H1 (cell line): ENCODE data around the gene SH3RF2. TPM values are rescaled to one million over a fixed set of nuclear protein-coding genes. Genes with fewer than 3 reads are reported as not detected.

Experiments
- CTCF ChIA-PET: fragments of 300-600 bp; sonication (Branson Sonifier 250); formaldehyde crosslinking; loops from one replicate; lab custom pipeline; 2021; ENCODE audit not compliant: partially characterized antibody; lab: Charles Lee
- POLR2A ChIA-PET: fragments of 300-600 bp; sonication (Branson Sonifier 250); formaldehyde crosslinking; loops from one replicate; lab custom pipeline; 2021; ENCODE audit warnings: inconsistent platforms; ENCODE audit not compliant: partially characterized antibody; lab: Charles Lee
- DNase-seq, 2 experiments: peaks; one replicate each; pipeline versions ENCODE4 v3.0.0 to v3.0.0-alpha.2; 2010 to 2022; ENCODE audit warnings: low spot score in 2 of 2, low read depth in 1 of 2, mixed read lengths in 1 of 2
- FAIRE-seq: peaks from 2 replicates; lab custom pipeline; 2011; peaks lifted over from hg19 to GRCh38; lab: Jason Lieb, UNC
- H2AFZ ChIP-seq: 2 replicates; pipeline ENCODE4 v1.8.1; 2012; ENCODE audit warnings: low read length, inconsistent platforms
- H2AK5ac ChIP-seq: 2 replicates; pipeline ENCODE4 v1.6.1; 2013; ENCODE audit warnings: low read depth, low read length
- H2BK120ac ChIP-seq: replicated peaks from 2 replicates; pipeline ENCODE3; 2013; ENCODE audit warnings: low read depth, low read length, inconsistent platforms
- H2BK12ac ChIP-seq: 2 replicates; pipeline ENCODE4 v1.6.1; 2013; ENCODE audit warnings: low read depth, low read length
- H2BK15ac ChIP-seq: 2 replicates; pipeline ENCODE4 v1.6.1; 2013; ENCODE audit warnings: low read length
- H2BK20ac ChIP-seq: 2 replicates; pipeline ENCODE4 v1.6.1; 2013; ENCODE audit warnings: low read length
- H2BK5ac ChIP-seq: 2 replicates; pipeline ENCODE4 v1.6.1; 2013; ENCODE audit warnings: low read depth, low read length
- H3K14ac ChIP-seq: 2 replicates; pipeline ENCODE4 v1.6.1; 2013; ENCODE audit warnings: inconsistent platforms; ENCODE audit not compliant: insufficient read length
- H3K18ac ChIP-seq: 2 replicates; pipeline ENCODE4 v1.6.1; 2013; ENCODE audit warnings: low read length; ENCODE audit errors: extremely low read depth
- H3K23ac ChIP-seq: 2 replicates; pipeline ENCODE4 v1.6.1; 2013; ENCODE audit warnings: inconsistent platforms; ENCODE audit not compliant: insufficient read length
- H3K23me2 ChIP-seq: 2 replicates; pipeline ENCODE4 v1.6.1; 2013; ENCODE audit warnings: low read depth, low read length
- H3K27ac ChIP-seq: 2 replicates; pipeline ENCODE4 v1.6.1; 2011; ENCODE audit warnings: low read depth, low read length, inconsistent platforms
- H3K27me3 ChIP-seq, 4 experiments: replicated peaks in 1 of 4; 1 replicate in 1 of 4; 2 replicates in 3 of 4; pipeline versions ENCODE4 v1.6.1 to v1.8.1; 2011 to 2013; ENCODE audit warnings: low read length in 3 of 4, mild to moderate bottlenecking in 3 of 4, inconsistent platforms in 2 of 4, mixed read lengths in 2 of 4, moderate library complexity in 1 of 4; ENCODE audit not compliant: control insufficient read depth in 3 of 4, insufficient read depth in 3 of 4; ENCODE audit errors: extremely low read depth in 1 of 4
- H3K36me3 ChIP-seq, 4 experiments: 2 replicates each; pipeline versions ENCODE4 v1.6.1 to v1.8.1; 2011 to 2013; ENCODE audit warnings: mild to moderate bottlenecking in 4 of 4, low read length in 3 of 4, moderate library complexity in 2 of 4, control low read depth in 1 of 4, inconsistent platforms in 1 of 4; ENCODE audit not compliant: insufficient read depth in 4 of 4, control insufficient read depth in 2 of 4
- H3K4ac ChIP-seq: replicated peaks from 2 replicates; pipeline ENCODE3; 2013; ENCODE audit warnings: low read length, low read depth, mixed read lengths, inconsistent platforms; ENCODE audit not compliant: insufficient read length
- H3K4me1 ChIP-seq, 4 experiments: replicated peaks in 1 of 4; 1 replicate in 1 of 4; 2 replicates in 3 of 4; pipeline versions ENCODE4 v1.6.1 to v1.8.1; 2011 to 2013; ENCODE audit warnings: low read length in 3 of 4, inconsistent platforms in 2 of 4, mixed read lengths in 1 of 4; ENCODE audit not compliant: insufficient read depth in 4 of 4, control insufficient read depth in 3 of 4
- H3K4me2 ChIP-seq, 2 experiments: 2 replicates each; pipeline versions ENCODE4 v1.6.1 to v1.8.1; 2011 to 2013; ENCODE audit warnings: low read depth in 2 of 2, low read length in 2 of 2, control low read depth in 1 of 2, inconsistent platforms in 1 of 2, mild to moderate bottlenecking in 1 of 2; ENCODE audit not compliant: insufficient read depth in 1 of 2
- H3K4me3 ChIP-seq, 4 experiments: fragments of 200-600, 300-600 bp in 1 of 4; sonication (generic), shearing (Covaris generic), sonication (Bioruptor Twin) in 1 of 4; 2 replicates each; pipeline versions ENCODE4 v1.5.1 to v1.8.1; 2011 to 2016; ENCODE audit warnings: low read length in 4 of 4, low read depth in 3 of 4, control low read depth in 2 of 4, inconsistent platforms in 2 of 4, mild to moderate bottlenecking in 2 of 4, mixed read lengths in 1 of 4, moderate library complexity in 1 of 4; ENCODE audit not compliant: insufficient read depth in 2 of 4; ENCODE audit errors: extremely low read depth in 1 of 4
- H3K56ac ChIP-seq: replicated peaks from 2 replicates; pipeline ENCODE3; 2013; ENCODE audit warnings: low read depth, mild to moderate bottlenecking, mixed read lengths, low read length, inconsistent platforms; ENCODE audit not compliant: insufficient read length
- H3K79me1 ChIP-seq: 2 replicates; pipeline ENCODE4 v1.6.1; 2013; ENCODE audit warnings: low read depth, low read length, control low read depth
- H3K79me2 ChIP-seq, 2 experiments: 2 replicates each; pipeline versions ENCODE4 v1.6.1 to v1.8.1; 2012 to 2013; ENCODE audit warnings: low read length in 2 of 2, mild to moderate bottlenecking in 2 of 2, inconsistent platforms in 1 of 2; ENCODE audit not compliant: insufficient read depth in 2 of 2, control insufficient read depth in 1 of 2
- H3K9ac ChIP-seq, 4 experiments: replicated peaks in 1 of 4; 1 replicate in 1 of 4; 2 replicates in 3 of 4; pipeline versions ENCODE4 v1.6.1 to v1.8.1; 2011 to 2013; ENCODE audit warnings: low read depth in 3 of 4, low read length in 3 of 4, control low read depth in 2 of 4, mild to moderate bottlenecking in 2 of 4, moderate library complexity in 2 of 4, inconsistent platforms in 1 of 4; ENCODE audit errors: extremely low read depth in 1 of 4
- H3K9me3 ChIP-seq, 2 experiments: 2 replicates each; pipeline versions ENCODE4 v1.6.1 to v1.8.1; 2012 to 2013; ENCODE audit warnings: mild to moderate bottlenecking in 2 of 2, moderate library complexity in 2 of 2, control low read depth in 1 of 2, inconsistent platforms in 1 of 2, low read depth in 1 of 2, low read length in 1 of 2, mixed read lengths in 1 of 2; ENCODE audit not compliant: insufficient read depth in 2 of 2
- H4K20me1 ChIP-seq, 2 experiments: replicated peaks in 1 of 2; 2 replicates each; pipeline versions ENCODE3 to v1.8.1; 2011 to 2013; ENCODE audit warnings: inconsistent platforms in 2 of 2, low read length in 2 of 2, mild to moderate bottlenecking in 1 of 2; ENCODE audit not compliant: insufficient read depth in 2 of 2, control insufficient read depth in 1 of 2
- H4K5ac ChIP-seq: 2 replicates; pipeline ENCODE4 v1.6.1; 2013; ENCODE audit warnings: low read length, low read depth, mixed read lengths, inconsistent platforms; ENCODE audit not compliant: insufficient read length
- H4K8ac ChIP-seq: 2 replicates; pipeline ENCODE4 v1.8.0; 2013; ENCODE audit warnings: mild to moderate bottlenecking, moderate library complexity, low read length, inconsistent platforms; ENCODE audit not compliant: insufficient read depth; ENCODE audit errors: extremely low read depth
- H4K91ac ChIP-seq: replicated peaks from 2 replicates; pipeline ENCODE3; 2013; ENCODE audit warnings: low read length, mixed read lengths, inconsistent platforms; ENCODE audit not compliant: insufficient read length
- ASH2L ChIP-seq: fragments of 200-600, 300-600 bp; sonication (generic); IDR thresholded peaks from one replicate; pipeline ENCODE4 v1.7.1; 2017; ENCODE audit warnings: low read length
- KDM1A ChIP-seq: fragments of 200-600, 300-600 bp; sonication (generic); IDR thresholded peaks from 2 replicates; pipeline ENCODE4 v1.7.1; 2016; ENCODE audit warnings: mild to moderate bottlenecking, low read length, borderline replicate concordance
- KDM5A ChIP-seq: fragments of 200-600 bp; IDR thresholded peaks from 2 replicates; pipeline ENCODE4 v1.7.1; 2012; ENCODE audit warnings: mild to moderate bottlenecking, low read length, inconsistent platforms, mixed read lengths
- NRF1 ChIP-seq: IDR thresholded peaks from 2 replicates; pipeline ENCODE4 v1.6.1; 2011; ENCODE audit warnings: mild to moderate bottlenecking, low read depth, low read length, improper control_type of control experiment
- POLR2AphosphoS5 ChIP-seq: IDR thresholded peaks from 2 replicates; pipeline ENCODE4 v1.6.1; 2011; ENCODE audit warnings: low read depth, low read length
- POU5F1 ChIP-seq: IDR thresholded peaks from 2 replicates; pipeline ENCODE4 v1.6.1; 2011; ENCODE audit warnings: low read depth, mild to moderate bottlenecking, low read length, moderate library complexity
- RAD21 ChIP-seq, 2 experiments: IDR thresholded peaks in 1 of 2; conservative IDR thresholded peaks in 1 of 2; 2 replicates each; pipeline ENCODE4 v1.6.1; 2011; ENCODE audit warnings: low read depth in 2 of 2, low read length in 2 of 2, improper control_type of control experiment in 1 of 2, inconsistent platforms in 1 of 2, mild to moderate bottlenecking in 1 of 2, moderate library complexity in 1 of 2
- RNF2 ChIP-seq: fragments of 200-900, 300-1000 bp; sonication (generic); IDR thresholded peaks from 2 replicates; pipeline ENCODE4 v1.7.1; 2016; ENCODE audit warnings: borderline replicate concordance, low read depth, mild to moderate bottlenecking, antibody characterized with exemption, low read length; ENCODE audit not compliant: poor library complexity, severe bottlenecking; ENCODE audit errors: missing control alignments
- RXRA ChIP-seq: IDR thresholded peaks from 2 replicates; pipeline ENCODE4 v1.6.1; 2011; ENCODE audit warnings: low read depth, mild to moderate bottlenecking, low read length, moderate library complexity; ENCODE audit not compliant: insufficient read depth
- SP2 ChIP-seq: IDR thresholded peaks from 2 replicates; pipeline ENCODE4 v1.6.1; 2012; ENCODE audit warnings: mild to moderate bottlenecking, low read length, inconsistent platforms
- SUZ12 ChIP-seq: fragments of 200-600 bp; sonication (generic); IDR thresholded peaks from 2 replicates; pipeline ENCODE4 v1.6.1; 2012; ENCODE audit warnings: mild to moderate bottlenecking, inconsistent platforms, low read length, moderate library complexity, mixed read lengths
- WGBS, 2 experiments: shearing (Covaris generic) in 1 of 2; methylation state at CpG; one replicate each; pipeline versions ENCODE4 v1.1.6 to v1.1.7; 2013 to 2015; ENCODE audit warnings: low lambda C conversion rate in 2 of 2, mixed read lengths in 2 of 2, inconsistent platforms in 1 of 2, low coverage in 1 of 2, missing lambda C conversion rate in 1 of 2; ENCODE audit not compliant: insufficient replicate concordance in 2 of 2, insufficient coverage in 1 of 2, insufficient read length in 1 of 2; ENCODE audit errors: extremely low coverage in 1 of 2, missing lambda C conversion rate in 1 of 2; 5-methylcytosine and 5-hydroxymethylcytosine counted together
- polyA plus RNA-seq, 7 experiments: library from polyadenylated mRNA; depleted of rRNA in 3 of 7; stranded (reverse) in 5 of 7; unstranded in 2 of 7; fragments of >200 nt in 5 of 7; fragments of 200-250 nt in 2 of 7; gene quantifications; 1 replicate in 5 of 7; 2 replicates in 1 of 7; 4 replicates in 1 of 7; pipeline versions ENCODE4 v1.2.1 to v1.2.3, GENCODE V29; 2011 to 2013; ENCODE audit warnings: missing spikeins in 2 of 7, mixed read lengths in 2 of 7
- total RNA-seq: library from RNA; stranded (reverse); fragmentation: NEBNext Ultra II Directional; extraction: Animal tissue kit (Norgen Biotek cat#: 25700); gene quantifications from 2 replicates; pipeline ENCODE4 v1.2.1, GENCODE V29; 2021
- TF ChIP-seq, protein P1 (sequence below): IDR thresholded peaks from 2 replicates; pipeline ENCODE4 v1.6.1; 2012; ENCODE audit warnings: low read length, inconsistent platforms

The SH3RF2 gene
- total and polyA plus RNA-seq, 2 of the 8 experiments (the other 6 are each of a cell fraction or from before 2014, with no cell fraction given): 0.80 to 0.95 TPM

DNA sequence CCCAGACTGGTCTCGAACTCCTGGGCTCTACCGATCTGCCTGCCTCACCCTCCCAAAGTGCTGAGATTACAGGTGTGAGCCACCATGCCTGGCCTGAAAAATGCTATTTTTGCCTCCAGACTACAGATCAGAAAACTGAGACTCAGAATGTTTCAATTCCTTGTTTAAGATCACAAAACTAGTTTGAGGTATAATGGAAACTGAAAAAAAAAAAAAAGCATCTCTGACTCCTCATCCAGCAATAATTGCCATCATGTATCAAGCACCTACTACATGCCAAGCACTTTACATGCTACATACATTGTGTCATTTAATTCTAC is 133.4 kb downstream of the SH3RF2 start:
- H3K27ac ChIP-seq: no peak overlapping the region
- no peak overlapping the region for H2BK20ac ChIP-seq
- POLR2A ChIA-PET: interaction anchor here (1.6 kb wide), 1 partner anchor 9 kb away, joined by 3 read pairs; no protein-coding TSS in a partner anchor
- TF ChIP-seq POU5F1 (no peak), SP2 (no peak), RXRA (no peak), RNF2 (no peak), NRF1 (no peak), POLR2AphosphoS5 (no peak), SUZ12 (no peak), ASH2L (no peak), KDM5A (no peak), RAD21 (IDR thresholded peaks at IDR 0.05 in 1 of 2, conservative IDR thresholded peaks at IDR 0.05 in 1 of 2; ENCODE audit: low read depth in 2 of 2, low read length in 2 of 2) (no peak), KDM1A (no peak)
- TF ChIP-seq, protein P1, sequence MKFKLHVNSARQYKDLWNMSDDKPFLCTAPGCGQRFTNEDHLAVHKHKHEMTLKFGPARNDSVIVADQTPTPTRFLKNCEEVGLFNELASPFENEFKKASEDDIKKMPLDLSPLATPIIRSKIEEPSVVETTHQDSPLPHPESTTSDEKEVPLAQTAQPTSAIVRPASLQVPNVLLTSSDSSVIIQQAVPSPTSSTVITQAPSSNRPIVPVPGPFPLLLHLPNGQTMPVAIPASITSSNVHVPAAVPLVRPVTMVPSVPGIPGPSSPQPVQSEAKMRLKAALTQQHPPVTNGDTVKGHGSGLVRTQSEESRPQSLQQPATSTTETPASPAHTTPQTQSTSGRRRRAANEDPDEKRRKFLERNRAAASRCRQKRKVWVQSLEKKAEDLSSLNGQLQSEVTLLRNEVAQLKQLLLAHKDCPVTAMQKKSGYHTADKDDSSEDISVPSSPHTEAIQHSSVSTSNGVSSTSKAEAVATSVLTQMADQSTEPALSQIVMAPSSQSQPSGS: no peak

More for the DNA sequence above, 133.4 kb downstream of the SH3RF2 start:
- no peaks in the 10 kb centered on the region for H4K20me1 ChIP-seq
- H2BK15ac ChIP-seq: no peak overlapping the region
- peaks cover 5% of the 10 kb centered on the region; the same call in 1 of the 2 replicates for H3K23me2 ChIP-seq
- H3K56ac ChIP-seq: no peak overlapping the region
- H3K9me3 ChIP-seq: no peaks in the 10 kb centered on the region
- no peak overlapping the region for H3K23ac ChIP-seq
- no peak overlapping the region for H2BK12ac ChIP-seq
- no peak for DNase-seq
- H3K9ac ChIP-seq: no peak overlapping the region
- H3K18ac ChIP-seq: no peak overlapping the region
- no peak overlapping the region for H4K91ac ChIP-seq
- no peak for FAIRE-seq
- 82% methylated on average over 2 of the region's 2 CpGs; no CpG with 5 or more reads in 1 of the 2 experiments for WGBS, 2 experiments
- CTCF ChIA-PET: interaction anchor here (0.8 kb wide), 1 partner anchor 11 kb away, joined by 3 read pairs; no protein-coding TSS in a partner anchor
- H2AFZ ChIP-seq: no peak overlapping the region
- H4K5ac ChIP-seq: no peak overlapping the region
- H4K8ac ChIP-seq: no peak overlapping the region
- no peaks in the 10 kb centered on the region for H3K79me2 ChIP-seq
- H2AK5ac ChIP-seq: no peak overlapping the region
- peaks cover 6 to 16% (median 11%) of the 10 kb centered on the region in 4 experiments; a peak in 6 of 7 replicates for H3K4me1 ChIP-seq
- no peak overlapping the region for H3K4me2 ChIP-seq
- no peak overlapping the region for H3K4ac ChIP-seq
- no peak overlapping the region for H2BK120ac ChIP-seq
- H3K27me3 ChIP-seq: no peaks in the 10 kb centered on the region; a peak in 2 of 7 replicates
- no peaks in the 10 kb centered on the region for H3K36me3 ChIP-seq
- no peak overlapping the region for H3K14ac ChIP-seq
- H2BK5ac ChIP-seq: no peak overlapping the region
- no peaks in the 10 kb centered on the region for H3K79me1 ChIP-seq
- no peak overlapping the region for H3K4me3 ChIP-seq
